ENCODE results near the gene SIK2.

SIK2 gene

GRCh38 chr11:111589114-111589513 lies 13.1 kb upstream of the SIK2 start:
- no CpG with 5 or more reads among the region's 2 CpGs for WGBS

GRCh38 chr11:111589886-111590499 lies 12.3 kb upstream of the SIK2 start:
- Histone ChIP-seq H3K27me3 (ENCODE audit: control insufficient read depth in 1 of 2, insufficient read depth in 1 of 2, low read length in 2 of 2) (no peaks in the 10 kb centered on the region), H2BK5ac (ENCODE audit: low read depth, low read length, poor library complexity, severe bottlenecking) (no peak overlapping the region), H2AFZ (ENCODE audit: low read depth, low read length) (no peak overlapping the region), H4K8ac (ENCODE audit: low read length) (no peak overlapping the region), H3K4me2 (ENCODE audit: low read length, poor library complexity, severe bottlenecking) (no peak overlapping the region), H3K14ac (ENCODE audit: low read length in 2 of 2) (no peak overlapping the region), H3K4me1 (ENCODE audit: control insufficient read depth, insufficient read depth, low read depth, low read length) (no peaks in the 10 kb centered on the region), H3K18ac (ENCODE audit: low read depth in 1 of 2, low read length in 2 of 2) (no peak overlapping the region), H3K4me3 (ENCODE audit: insufficient read depth in 1 of 2, low read depth in 1 of 2, low read length in 2 of 2) (no peak overlapping the region), H3K27ac (ENCODE audit: low read length, poor library complexity, severe bottlenecking) (no peak overlapping the region), H3K9me3 (ENCODE audit: control insufficient read depth, low read length) (no peaks in the 10 kb centered on the region), H4K91ac (ENCODE audit: low read length) (no peak overlapping the region), H3K23ac (ENCODE audit: low read length in 2 of 2) (no peak overlapping the region), H2BK120ac (ENCODE audit: low read depth, low read length) (no peak overlapping the region), H2BK15ac (ENCODE audit: low read depth, poor library complexity, severe bottlenecking) (no peak overlapping the region), H3K36me3 (ENCODE audit: control insufficient read depth in 1 of 2, insufficient read depth in 2 of 2, low read depth in 1 of 2, low read length in 2 of 2) (no peaks in the 10 kb centered on the region), H3K4ac (ENCODE audit: low read depth in 1 of 2, low read length in 2 of 2) (no peak overlapping the region), H2BK12ac (ENCODE audit: low read length in 2 of 2) (no peak overlapping the region), H2AK5ac (ENCODE audit: low read length, severe bottlenecking) (no peak overlapping the region), H3K79me1 (replicated peaks; ENCODE audit: low read length, poor library complexity, severe bottlenecking) (no peaks in the 10 kb centered on the region), H3K9ac (ENCODE audit: low read length) (no peak overlapping the region)
- 81% methylated on average over 3 of the region's 5 CpGs for WGBS
- no peak for DNase-seq

More at GRCh38 chr11:111589114-111589513, 13.1 kb upstream of the SIK2 start:
- Histone ChIP-seq H3K27me3 (ENCODE audit: control insufficient read depth in 1 of 2, insufficient read depth in 1 of 2, low read length in 2 of 2) (no peaks in the 10 kb centered on the region), H2BK5ac (ENCODE audit: low read depth, low read length, poor library complexity, severe bottlenecking) (no peak overlapping the region), H3K23ac (ENCODE audit: low read length in 2 of 2) (no peak overlapping the region), H3K4me3 (ENCODE audit: insufficient read depth in 1 of 2, low read depth in 1 of 2, low read length in 2 of 2) (no peak overlapping the region), H3K27ac (ENCODE audit: low read length, poor library complexity, severe bottlenecking) (no peak overlapping the region), H3K9me3 (ENCODE audit: control insufficient read depth, low read length) (no peaks in the 10 kb centered on the region), H3K4me2 (ENCODE audit: low read length, poor library complexity, severe bottlenecking) (no peak overlapping the region), H3K4ac (ENCODE audit: low read depth in 1 of 2, low read length in 2 of 2) (no peak overlapping the region), H3K36me3 (ENCODE audit: control insufficient read depth in 1 of 2, insufficient read depth in 2 of 2, low read depth in 1 of 2, low read length in 2 of 2) (no peaks in the 10 kb centered on the region), H2BK15ac (ENCODE audit: low read depth, poor library complexity, severe bottlenecking) (no peak overlapping the region), H3K14ac (ENCODE audit: low read length in 2 of 2) (no peak overlapping the region), H3K4me1 (ENCODE audit: control insufficient read depth, insufficient read depth, low read depth, low read length) (no peaks in the 10 kb centered on the region), H2BK120ac (ENCODE audit: low read depth, low read length) (peak overlapping the region; percentile 19), H4K8ac (ENCODE audit: low read length) (no peak overlapping the region), H2AFZ (ENCODE audit: low read depth, low read length) (no peak overlapping the region), H3K18ac (ENCODE audit: low read depth in 1 of 2, low read length in 2 of 2) (no peak overlapping the region), H3K79me1 (replicated peaks; ENCODE audit: low read length, poor library complexity, severe bottlenecking) (no peaks in the 10 kb centered on the region), H4K91ac (ENCODE audit: low read length) (peak overlapping the region; percentile 3), H3K9ac (ENCODE audit: low read length) (peak overlapping the region; percentile 18), H2AK5ac (ENCODE audit: low read length, severe bottlenecking) (no peak overlapping the region), H2BK12ac (ENCODE audit: low read length in 2 of 2) (no peak overlapping the region)
- DNase-seq = no peak

DNA sequence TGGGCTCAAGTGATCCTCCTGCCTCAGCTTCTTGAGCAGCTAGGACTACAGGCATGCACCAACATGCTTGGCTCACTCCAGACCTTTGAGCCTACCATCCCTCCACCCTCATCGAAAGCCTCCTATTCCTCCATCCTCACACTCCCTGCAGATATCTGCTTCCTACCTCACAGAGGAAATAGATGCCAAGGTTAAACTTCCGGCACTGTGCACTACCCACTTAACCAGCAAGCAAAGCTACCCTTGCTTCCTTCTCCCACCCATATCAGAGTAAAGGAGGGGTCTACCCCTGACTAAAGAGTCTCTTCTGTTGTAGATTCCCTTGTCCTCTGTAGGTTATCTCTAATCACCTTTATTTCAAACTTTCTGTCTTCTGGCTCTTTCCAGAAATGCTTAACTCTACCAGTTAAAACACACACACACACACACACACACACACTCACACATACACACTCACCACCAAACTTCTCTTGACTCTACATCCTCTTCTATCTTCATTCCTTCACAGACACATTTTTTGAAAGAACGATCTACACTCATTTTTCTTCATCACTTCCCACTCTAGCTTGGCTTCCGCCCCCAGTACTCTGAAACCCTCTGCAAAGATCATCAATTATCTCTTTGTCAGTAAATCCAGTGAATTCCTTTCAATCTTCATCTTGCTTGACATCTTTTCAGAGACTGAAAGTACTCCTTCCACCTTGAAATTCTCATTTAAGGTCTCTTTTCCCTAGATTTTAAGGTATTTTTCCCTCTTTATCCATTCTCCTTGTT lies 10.9 kb upstream of the SIK2 start:
- H3K9ac ChIP-seq (ENCODE audit: low read length) = no peak overlapping the region
- no peaks in the 10 kb centered on the region for H3K79me1 ChIP-seq (replicated peaks; ENCODE audit: low read length, poor library complexity, severe bottlenecking)
- no peaks in the 10 kb centered on the region for H3K9me3 ChIP-seq (ENCODE audit: control insufficient read depth, low read length)
- no peak overlapping the region for H3K4me2 ChIP-seq (ENCODE audit: low read length, poor library complexity, severe bottlenecking)
- no peak for DNase-seq
- no peak overlapping the region for H3K4ac ChIP-seq (ENCODE audit: low read depth in 1 of 2, low read length in 2 of 2)
- no peaks in the 10 kb centered on the region for H3K36me3 ChIP-seq (ENCODE audit: control insufficient read depth in 1 of 2, insufficient read depth in 2 of 2, low read depth in 1 of 2, low read length in 2 of 2)
- no peak overlapping the region for H3K14ac ChIP-seq (ENCODE audit: low read length in 2 of 2)
- no peak overlapping the region for H2BK120ac ChIP-seq (ENCODE audit: low read depth, low read length)
- no peak overlapping the region for H2BK5ac ChIP-seq (ENCODE audit: low read depth, low read length, poor library complexity, severe bottlenecking)
- WGBS = 90% methylated on average over 4 of the region's 4 CpGs
- no peak overlapping the region for H2BK15ac ChIP-seq (ENCODE audit: low read depth, poor library complexity, severe bottlenecking)
- no peak overlapping the region for H3K4me3 ChIP-seq (ENCODE audit: insufficient read depth in 1 of 2, low read depth in 1 of 2, low read length in 2 of 2)
- H3K23ac ChIP-seq (ENCODE audit: low read length in 2 of 2) = no peak overlapping the region
- H2AFZ ChIP-seq (ENCODE audit: low read depth, low read length) = no peak overlapping the region
- no peak overlapping the region for H3K18ac ChIP-seq (ENCODE audit: low read depth in 1 of 2, low read length in 2 of 2)
- H3K27me3 ChIP-seq (ENCODE audit: control insufficient read depth in 1 of 2, insufficient read depth in 1 of 2, low read length in 2 of 2) = no peaks in the 10 kb centered on the region
- H4K91ac ChIP-seq (ENCODE audit: low read length) = no peak overlapping the region
- H2BK12ac ChIP-seq (ENCODE audit: low read length in 2 of 2) = no peak overlapping the region
- no peak overlapping the region for H4K8ac ChIP-seq (ENCODE audit: low read length)
- H3K27ac ChIP-seq (ENCODE audit: low read length, poor library complexity, severe bottlenecking) = no peak overlapping the region
- no peaks in the 10 kb centered on the region for H3K4me1 ChIP-seq (ENCODE audit: control insufficient read depth, insufficient read depth, low read depth, low read length)
- H2AK5ac ChIP-seq (ENCODE audit: low read length, severe bottlenecking) = no peak overlapping the region

DNA sequence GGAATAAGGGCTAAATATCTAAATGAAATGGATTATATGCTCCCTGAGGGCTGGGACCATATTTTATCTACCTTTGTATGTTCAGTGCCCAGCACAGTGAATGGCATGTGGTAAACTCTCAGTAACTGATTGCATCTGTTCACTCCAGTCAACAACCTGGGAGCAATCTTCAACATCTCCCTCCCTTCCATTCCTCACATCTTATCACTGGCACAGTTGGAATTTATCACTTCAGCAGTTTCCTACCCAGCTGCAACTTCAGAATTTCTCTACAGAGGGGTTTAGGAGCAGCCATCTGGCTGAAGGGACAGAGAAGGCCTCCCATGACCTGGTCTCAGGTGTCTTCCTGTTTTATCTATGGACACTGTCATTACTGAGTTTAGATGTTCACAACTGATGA lies 9.8 kb upstream of the SIK2 start:
- Histone ChIP-seq H3K4me3 (ENCODE audit: insufficient read depth in 1 of 2, low read depth in 1 of 2, low read length in 2 of 2) (no peak overlapping the region), H3K27ac (ENCODE audit: low read length, poor library complexity, severe bottlenecking) (no peak overlapping the region), H3K36me3 (ENCODE audit: control insufficient read depth in 1 of 2, insufficient read depth in 2 of 2, low read depth in 1 of 2, low read length in 2 of 2) (no peaks in the 10 kb centered on the region), H3K4ac (ENCODE audit: low read depth in 1 of 2, low read length in 2 of 2) (no peak overlapping the region), H2AFZ (ENCODE audit: low read depth, low read length) (no peak overlapping the region), H2BK5ac (ENCODE audit: low read depth, low read length, poor library complexity, severe bottlenecking) (no peak overlapping the region), H3K9me3 (ENCODE audit: control insufficient read depth, low read length) (no peaks in the 10 kb centered on the region), H3K79me1 (replicated peaks; ENCODE audit: low read length, poor library complexity, severe bottlenecking) (no peaks in the 10 kb centered on the region), H2AK5ac (ENCODE audit: low read length, severe bottlenecking) (no peak overlapping the region), H3K18ac (ENCODE audit: low read depth in 1 of 2, low read length in 2 of 2) (no peak overlapping the region), H3K27me3 (ENCODE audit: control insufficient read depth in 1 of 2, insufficient read depth in 1 of 2, low read length in 2 of 2) (no peaks in the 10 kb centered on the region), H4K91ac (ENCODE audit: low read length) (no peak overlapping the region), H2BK15ac (ENCODE audit: low read depth, poor library complexity, severe bottlenecking) (no peak overlapping the region), H3K14ac (ENCODE audit: low read length in 2 of 2) (no peak overlapping the region), H2BK120ac (ENCODE audit: low read depth, low read length) (no peak overlapping the region), H3K4me1 (ENCODE audit: control insufficient read depth, insufficient read depth, low read depth, low read length) (no peaks in the 10 kb centered on the region), H3K9ac (ENCODE audit: low read length) (no peak overlapping the region), H3K4me2 (ENCODE audit: low read length, poor library complexity, severe bottlenecking) (no peak overlapping the region), H4K8ac (ENCODE audit: low read length) (no peak overlapping the region), H3K23ac (ENCODE audit: low read length in 2 of 2) (no peak overlapping the region), H2BK12ac (ENCODE audit: low read length in 2 of 2) (no peak overlapping the region)
- DNase-seq = no peak
